GM23338 (cell line): ENCODE results near the gene SENP6. TPM values are rescaled to one million over a fixed set of nuclear protein-coding genes. Genes with fewer than 3 reads are reported as not detected.

Source experiments
- ATAC-seq: fragments of 200-7000 bp; cut with Tn5 transposase; 3 replicates; pipeline ENCODE4 v1.9.1; 2020
- DNase-seq: peaks from one replicate; pipeline ENCODE4 v3.0.0-alpha.2; 2015; ENCODE audit warnings: low spot score
- H2AFZ ChIP-seq: fragments of 200-600 bp; sonication (generic); 2 replicates; pipeline ENCODE4 v1.8.0; 2016; ENCODE audit warnings: antibody characterized with exemption, mild to moderate bottlenecking, moderate library complexity
- H3F3A ChIP-seq: fragments of 200-600 bp; sonication (generic); replicated peaks from 2 replicates; pipeline ENCODE4 v1.8.0; 2017; ENCODE audit warnings: antibody characterized with exemption, mixed run types, low read depth
- H3K27ac ChIP-seq: fragments of 200-600 bp; sonication (generic); 2 replicates; pipeline ENCODE4 v1.6.1; 2016; ENCODE audit warnings: low read depth
- H3K27me3 ChIP-seq: fragments of 200-600 bp; sonication (generic); 2 replicates; pipeline ENCODE4 v1.8.0; 2016; ENCODE audit warnings: mild to moderate bottlenecking, mixed run types, moderate library complexity; ENCODE audit not compliant: insufficient read depth
- H3K36me3 ChIP-seq: fragments of 200-600 bp; sonication (generic); 2 replicates; pipeline ENCODE4 v1.8.0; 2016; ENCODE audit warnings: mild to moderate bottlenecking; ENCODE audit not compliant: insufficient read depth
- H3K4me1 ChIP-seq: fragments of 200-600 bp; sonication (generic); 2 replicates; pipeline ENCODE4 v1.8.0; 2016; ENCODE audit warnings: mild to moderate bottlenecking, moderate library complexity; ENCODE audit not compliant: insufficient read depth
- H3K4me2 ChIP-seq: fragments of 200-600 bp; sonication (generic); 2 replicates; pipeline ENCODE4 v1.7.1; 2017; ENCODE audit warnings: mixed run types
- H3K4me3 ChIP-seq: fragments of 200-600 bp; sonication (generic); 2 replicates; pipeline ENCODE4 v1.6.1; 2016; ENCODE audit warnings: mixed run types
- H3K79me2 ChIP-seq: fragments of 200-600 bp; sonication (generic); replicated peaks from 2 replicates; pipeline ENCODE4 v1.8.0; 2017; ENCODE audit warnings: mild to moderate bottlenecking; ENCODE audit not compliant: insufficient read depth
- H3K9me2 ChIP-seq: fragments of 200-600 bp; sonication (generic); 2 replicates; pipeline ENCODE4 v1.8.0; 2017; ENCODE audit not compliant: insufficient read depth
- H4K20me1 ChIP-seq: fragments of 200-600 bp; sonication (generic); replicated peaks from 2 replicates; pipeline ENCODE4 v1.8.0; 2017; ENCODE audit warnings: mild to moderate bottlenecking; ENCODE audit not compliant: insufficient read depth
- H3K27ac Mint-ChIP-seq: 2 replicates; pipeline ENCODE4 v1.8.0; 2020; ENCODE audit warnings: inconsistent platforms, mild to moderate bottlenecking, moderate library complexity, mixed read lengths
- H3K27me3 Mint-ChIP-seq: 3 replicates; pipeline ENCODE4 v1.8.0; 2022; ENCODE audit warnings: low read depth, mild to moderate bottlenecking, moderate library complexity, mixed read lengths, inconsistent platforms; ENCODE audit not compliant: insufficient read depth, poor library complexity
- H3K36me3 Mint-ChIP-seq: 3 replicates; pipeline ENCODE4 v1.8.0; 2021; ENCODE audit warnings: low read depth, mild to moderate bottlenecking, inconsistent platforms, moderate library complexity, mixed read lengths
- H3K4me1 Mint-ChIP-seq: 3 replicates; pipeline ENCODE4 v1.8.0; 2020; ENCODE audit warnings: mild to moderate bottlenecking, inconsistent platforms, mixed read lengths
- H3K4me3 Mint-ChIP-seq: 3 replicates; pipeline ENCODE4 v1.8.0; 2021; ENCODE audit warnings: moderate library complexity, mild to moderate bottlenecking, inconsistent platforms, mixed read lengths
- H3K9me3 Mint-ChIP-seq: 3 replicates; pipeline ENCODE4 v1.8.0; 2020; ENCODE audit warnings: moderate library complexity, mild to moderate bottlenecking, inconsistent platforms, mixed read lengths
- CREB1 ChIP-seq: fragments of 250-450 bp; sonication (Bioruptor Pico); IDR thresholded peaks from 2 replicates; pipeline ENCODE4 v1.5.0; 2020; ENCODE audit warnings: low read depth, mild to moderate bottlenecking, moderate library complexity
- NANOG ChIP-seq: IDR thresholded peaks from 2 replicates; pipeline ENCODE4 v1.6.1; 2016; ENCODE audit warnings: antibody characterized with exemption, borderline replicate concordance
- POLR2AphosphoS5 ChIP-seq: IDR thresholded peaks from 2 replicates; pipeline ENCODE4 v1.6.1; 2016; ENCODE audit warnings: antibody characterized with exemption, low read depth
- REST ChIP-seq: IDR thresholded peaks from one replicate; pipeline ENCODE4 v1.6.1; 2018; ENCODE audit warnings: antibody characterized with exemption; ENCODE audit not compliant: unreplicated experiment
- long read RNA-seq: library from polyadenylated mRNA; unstranded; transcript quantifications from one replicate; pipeline ENCODE4 v2.0.0, GENCODE V29; 2020; ENCODE audit not compliant: unreplicated experiment
- polyA plus RNA-seq: library from polyadenylated mRNA; unstranded; fragments of >200 nt; fragmentation: Nextera tagmentation; extraction: Ambion mirVana; gene quantifications from 2 replicates; pipeline ENCODE4 v1.2.1, GENCODE V29; 2016
- total RNA-seq: library from RNA; depleted of rRNA; stranded (reverse); fragments of >200 nt; shearing (Covaris generic); gene quantifications from 2 replicates; pipeline ENCODE4 v1.2.3, GENCODE V29; 2014; rRNA removed

The SENP6 gene, protein sequence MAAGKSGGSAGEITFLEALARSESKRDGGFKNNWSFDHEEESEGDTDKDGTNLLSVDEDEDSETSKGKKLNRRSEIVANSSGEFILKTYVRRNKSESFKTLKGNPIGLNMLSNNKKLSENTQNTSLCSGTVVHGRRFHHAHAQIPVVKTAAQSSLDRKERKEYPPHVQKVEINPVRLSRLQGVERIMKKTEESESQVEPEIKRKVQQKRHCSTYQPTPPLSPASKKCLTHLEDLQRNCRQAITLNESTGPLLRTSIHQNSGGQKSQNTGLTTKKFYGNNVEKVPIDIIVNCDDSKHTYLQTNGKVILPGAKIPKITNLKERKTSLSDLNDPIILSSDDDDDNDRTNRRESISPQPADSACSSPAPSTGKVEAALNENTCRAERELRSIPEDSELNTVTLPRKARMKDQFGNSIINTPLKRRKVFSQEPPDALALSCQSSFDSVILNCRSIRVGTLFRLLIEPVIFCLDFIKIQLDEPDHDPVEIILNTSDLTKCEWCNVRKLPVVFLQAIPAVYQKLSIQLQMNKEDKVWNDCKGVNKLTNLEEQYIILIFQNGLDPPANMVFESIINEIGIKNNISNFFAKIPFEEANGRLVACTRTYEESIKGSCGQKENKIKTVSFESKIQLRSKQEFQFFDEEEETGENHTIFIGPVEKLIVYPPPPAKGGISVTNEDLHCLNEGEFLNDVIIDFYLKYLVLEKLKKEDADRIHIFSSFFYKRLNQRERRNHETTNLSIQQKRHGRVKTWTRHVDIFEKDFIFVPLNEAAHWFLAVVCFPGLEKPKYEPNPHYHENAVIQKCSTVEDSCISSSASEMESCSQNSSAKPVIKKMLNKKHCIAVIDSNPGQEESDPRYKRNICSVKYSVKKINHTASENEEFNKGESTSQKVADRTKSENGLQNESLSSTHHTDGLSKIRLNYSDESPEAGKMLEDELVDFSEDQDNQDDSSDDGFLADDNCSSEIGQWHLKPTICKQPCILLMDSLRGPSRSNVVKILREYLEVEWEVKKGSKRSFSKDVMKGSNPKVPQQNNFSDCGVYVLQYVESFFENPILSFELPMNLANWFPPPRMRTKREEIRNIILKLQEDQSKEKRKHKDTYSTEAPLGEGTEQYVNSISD
- total RNA-seq (108 and 114 TPM in 2 replicates), polyA plus RNA-seq (62.5 and 66.6 TPM in 2 replicates)
- long read RNA-seq, partial matches to known transcripts, result 8 of 17 reads
- long read RNA-seq, other reads (novel, unspliced or antisense), result 6 of 17 reads

DNA sequence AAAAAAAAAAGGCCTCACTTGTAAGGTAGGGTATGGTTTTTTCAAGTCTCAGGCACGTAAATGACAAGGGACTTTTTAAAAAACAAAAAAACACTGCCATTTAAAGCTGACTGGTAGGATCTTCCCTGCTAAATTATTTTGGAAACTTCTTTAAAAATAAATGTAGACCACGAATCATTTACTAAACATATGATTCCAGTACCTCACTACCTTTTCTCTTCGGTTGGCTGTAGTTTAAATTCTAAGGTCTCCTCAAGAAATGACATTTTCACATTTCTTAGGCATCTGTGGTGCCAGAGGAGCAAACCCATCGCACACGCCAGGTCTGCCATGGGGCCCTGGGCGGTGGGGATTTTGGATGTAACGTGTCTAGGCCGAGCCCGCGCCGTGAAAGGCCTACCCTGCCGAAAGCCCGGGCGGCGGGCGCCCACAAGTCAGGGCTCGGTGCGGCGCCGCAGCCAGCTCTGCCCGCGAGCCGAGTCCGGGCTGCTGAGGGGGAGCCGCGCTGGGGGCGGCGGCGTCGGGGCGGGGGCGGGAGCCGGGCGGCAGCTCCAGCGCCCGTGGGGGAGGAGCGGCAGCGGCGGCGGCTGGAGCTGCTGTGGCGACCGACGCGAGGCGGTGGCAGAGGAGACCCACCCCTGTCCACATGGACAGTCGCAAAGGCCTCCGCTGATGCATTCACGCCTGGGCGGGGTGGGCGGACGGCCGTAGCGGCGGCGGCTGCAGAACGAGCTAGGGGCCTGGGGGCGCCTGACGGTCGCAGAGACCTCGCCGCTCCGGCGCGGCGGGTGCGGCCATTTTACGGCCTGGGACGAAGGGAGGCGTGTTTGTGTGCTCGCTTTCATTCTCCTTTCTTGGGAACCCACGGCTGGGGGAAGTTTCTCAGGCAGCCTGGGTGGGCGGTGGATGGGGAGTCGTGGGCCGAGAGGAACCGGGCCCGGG is at the start of gene SENP6:
Gene SENP6 (plus strand): TSS at position 577 of the 942 bp plus-strand sequence. CDS start 645 bp downstream, outside the sequence.
- DNase-seq, result peak; percentile 81
- no peaks in the 10 kb centered on the region for H3K9me2 ChIP-seq
- Mint-ChIP-seq H3K4me3 (peak within 1 kb of the TSS; percentile 98), H3K9me3 (no peaks in the 10 kb centered on the region), H3K27me3 (peaks cover 7% of the 10 kb centered on the region), H3K27ac (peak within 1 kb of the TSS; percentile 99), H3K4me1 (peaks cover 24% of the 10 kb centered on the region), H3K36me3 (peaks cover 11% of the 10 kb centered on the region; the same call in 2 of the 3 replicates)
- peaks cover 16% of the 10 kb centered on the region for H3K4me1 ChIP-seq
- H3K79me2 ChIP-seq, result peaks cover 52% of the 10 kb centered on the region
- H3K36me3 ChIP-seq, result no peaks in the 10 kb centered on the region
- no peaks in the 10 kb centered on the region for H3F3A ChIP-seq
- H3K4me2 ChIP-seq, result peak within 1 kb of the TSS; percentile 87
- no peaks in the 10 kb centered on the region for H3K27me3 ChIP-seq
- peaks cover 8% of the 10 kb centered on the region for H4K20me1 ChIP-seq
- TF ChIP-seq CREB1 (CRISPR knock-in tag) (no peak), REST (peak; percentile 41), POLR2AphosphoS5 (peak; percentile 62)
- ATAC-seq, result peak; percentile 78
- H2AFZ ChIP-seq, result peak within 1 kb of the TSS; percentile 54; the same call in 1 of the 2 replicates
- peak within 1 kb of the TSS; percentile 96 for H3K27ac ChIP-seq
- H3K4me3 ChIP-seq, result peak within 1 kb of the TSS; percentile 86

- Histone ChIP-seq H3K4me2 (no peak overlapping the region), H3K9me2 (no peaks in the 10 kb centered on the region), H3K36me3 (no peaks in the 10 kb centered on the region), H2AFZ (no peak overlapping the region; the same call in 1 of the 2 replicates), H4K20me1 (no peaks in the 10 kb centered on the region), H3K79me2 (no peaks in the 10 kb centered on the region), H3F3A (no peaks in the 10 kb centered on the region), H3K27ac (no peak overlapping the region), H3K27me3 (no peaks in the 10 kb centered on the region), H3K4me1 (no peaks in the 10 kb centered on the region), H3K4me3 (no peak overlapping the region)
- Mint-ChIP-seq H3K9me3 (no peaks in the 10 kb centered on the region), H3K4me1 (peaks cover 4% of the 10 kb centered on the region; the same call in 2 of the 3 replicates), H3K4me3 (no peak overlapping the region), H3K36me3 (no peaks in the 10 kb centered on the region), H3K27ac (no peak overlapping the region), H3K27me3 (peaks cover 4% of the 10 kb centered on the region)
- TF ChIP-seq CREB1 (CRISPR knock-in tag) (no peak), REST (no peak), NANOG (no peak)
- DNase-seq (peak; percentile 13), ATAC-seq (peak; percentile 22; the same call in 1 of the 3 replicates)
These were observed 45.4 kb upstream of the SENP6 start for GRCh38 chr6:75556240-75556639.
